ENCODE data around the gene S1PR5. TPM values are rescaled to one million over a fixed set of nuclear protein-coding genes. Genes with fewer than 3 reads are reported as not detected.
A peak's percentile ranks its signal among the peaks of the same experiment; 100 is the strongest.

Gene S1PR5
- total and polyA plus RNA-seq, 9 of the 15 experiments (the other 6 are each of a cell fraction or from before 2014, with no cell fraction given) = 0.03 to 0.54 (median 0.35) TPM; not detected in 4

DNA sequence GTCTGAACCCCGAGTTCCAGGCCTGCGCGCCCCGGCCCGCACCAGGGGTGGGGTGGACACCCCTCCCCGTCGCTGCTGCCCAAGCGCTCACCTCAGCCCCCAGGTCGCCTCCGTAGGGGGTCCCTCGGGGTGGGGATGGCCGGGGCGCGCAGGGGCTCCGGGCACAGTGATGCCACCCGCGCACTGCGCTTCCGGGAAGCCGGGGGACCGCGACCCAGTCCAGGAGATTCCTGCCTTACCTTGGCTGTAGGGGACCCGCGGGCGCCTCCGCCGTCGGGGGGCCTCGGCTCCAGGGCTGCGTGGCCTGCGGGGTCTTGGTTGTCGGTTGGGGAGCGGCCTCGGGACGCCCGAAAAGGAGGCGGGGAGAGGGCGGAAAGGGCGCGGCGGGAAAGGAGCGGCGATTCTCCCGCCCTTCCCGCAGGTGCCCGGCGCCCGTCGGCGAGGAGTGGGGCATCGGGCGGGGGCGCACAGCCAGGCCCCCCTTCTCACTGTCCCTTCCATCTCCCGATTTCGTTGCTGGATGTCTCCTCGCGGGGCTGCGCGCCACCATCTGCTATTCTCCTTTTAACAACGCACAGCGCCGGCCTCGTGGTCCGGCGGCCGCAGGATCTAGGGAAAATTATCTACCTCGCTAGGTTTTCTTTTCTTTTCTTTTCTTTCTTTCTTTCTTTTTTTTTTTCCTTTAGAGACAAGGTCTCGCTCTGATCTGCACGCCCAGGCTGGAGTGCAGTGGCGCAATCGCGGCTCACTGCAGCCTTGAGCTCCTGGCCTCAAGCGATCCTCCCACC, 14.1 kb downstream of the S1PR5 start, which contains the start of gene KEAP1 (continued):
- TF ChIP-seq, protein P1, sequence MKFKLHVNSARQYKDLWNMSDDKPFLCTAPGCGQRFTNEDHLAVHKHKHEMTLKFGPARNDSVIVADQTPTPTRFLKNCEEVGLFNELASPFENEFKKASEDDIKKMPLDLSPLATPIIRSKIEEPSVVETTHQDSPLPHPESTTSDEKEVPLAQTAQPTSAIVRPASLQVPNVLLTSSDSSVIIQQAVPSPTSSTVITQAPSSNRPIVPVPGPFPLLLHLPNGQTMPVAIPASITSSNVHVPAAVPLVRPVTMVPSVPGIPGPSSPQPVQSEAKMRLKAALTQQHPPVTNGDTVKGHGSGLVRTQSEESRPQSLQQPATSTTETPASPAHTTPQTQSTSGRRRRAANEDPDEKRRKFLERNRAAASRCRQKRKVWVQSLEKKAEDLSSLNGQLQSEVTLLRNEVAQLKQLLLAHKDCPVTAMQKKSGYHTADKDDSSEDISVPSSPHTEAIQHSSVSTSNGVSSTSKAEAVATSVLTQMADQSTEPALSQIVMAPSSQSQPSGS (CRISPR knock-in tag; IDR thresholded peaks at IDR 0.05) = no peak
- TF ChIP-seq, protein P2, sequence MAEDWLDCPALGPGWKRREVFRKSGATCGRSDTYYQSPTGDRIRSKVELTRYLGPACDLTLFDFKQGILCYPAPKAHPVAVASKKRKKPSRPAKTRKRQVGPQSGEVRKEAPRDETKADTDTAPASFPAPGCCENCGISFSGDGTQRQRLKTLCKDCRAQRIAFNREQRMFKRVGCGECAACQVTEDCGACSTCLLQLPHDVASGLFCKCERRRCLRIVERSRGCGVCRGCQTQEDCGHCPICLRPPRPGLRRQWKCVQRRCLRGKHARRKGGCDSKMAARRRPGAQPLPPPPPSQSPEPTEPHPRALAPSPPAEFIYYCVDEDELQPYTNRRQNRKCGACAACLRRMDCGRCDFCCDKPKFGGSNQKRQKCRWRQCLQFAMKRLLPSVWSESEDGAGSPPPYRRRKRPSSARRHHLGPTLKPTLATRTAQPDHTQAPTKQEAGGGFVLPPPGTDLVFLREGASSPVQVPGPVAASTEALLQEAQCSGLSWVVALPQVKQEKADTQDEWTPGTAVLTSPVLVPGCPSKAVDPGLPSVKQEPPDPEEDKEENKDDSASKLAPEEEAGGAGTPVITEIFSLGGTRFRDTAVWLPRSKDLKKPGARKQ (CRISPR knock-in tag; IDR thresholded peaks at IDR 0.05) = 0 out of 2 replicates have a peak, but pooled peaks have one; percentile 18
- TF ChIP-seq, protein P3, sequence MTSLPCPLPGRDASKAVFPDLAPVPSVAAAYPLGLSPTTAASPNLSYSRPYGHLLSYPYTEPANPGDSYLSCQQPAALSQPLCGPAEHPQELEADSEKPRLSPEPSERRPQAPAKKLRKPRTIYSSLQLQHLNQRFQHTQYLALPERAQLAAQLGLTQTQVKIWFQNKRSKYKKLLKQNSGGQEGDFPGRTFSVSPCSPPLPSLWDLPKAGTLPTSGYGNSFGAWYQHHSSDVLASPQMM (CRISPR knock-in tag; IDR thresholded peaks at IDR 0.05) = no peak
- TF ChIP-seq ETV5 (CRISPR knock-in tag; IDR thresholded peaks at IDR 0.05; ENCODE audit: low read depth) = peak; percentile 56; the same call in 1 of the 2 replicates
- TF ChIP-seq, protein P4, sequence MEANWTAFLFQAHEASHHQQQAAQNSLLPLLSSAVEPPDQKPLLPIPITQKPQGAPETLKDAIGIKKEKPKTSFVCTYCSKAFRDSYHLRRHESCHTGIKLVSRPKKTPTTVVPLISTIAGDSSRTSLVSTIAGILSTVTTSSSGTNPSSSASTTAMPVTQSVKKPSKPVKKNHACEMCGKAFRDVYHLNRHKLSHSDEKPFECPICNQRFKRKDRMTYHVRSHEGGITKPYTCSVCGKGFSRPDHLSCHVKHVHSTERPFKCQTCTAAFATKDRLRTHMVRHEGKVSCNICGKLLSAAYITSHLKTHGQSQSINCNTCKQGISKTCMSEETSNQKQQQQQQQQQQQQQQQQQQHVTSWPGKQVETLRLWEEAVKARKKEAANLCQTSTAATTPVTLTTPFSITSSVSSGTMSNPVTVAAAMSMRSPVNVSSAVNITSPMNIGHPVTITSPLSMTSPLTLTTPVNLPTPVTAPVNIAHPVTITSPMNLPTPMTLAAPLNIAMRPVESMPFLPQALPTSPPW (CRISPR knock-in tag; IDR thresholded peaks at IDR 0.05) = peak; percentile 79
- TF ChIP-seq ADNP (tag; IDR thresholded peaks at IDR 0.05) = no peak
- TF ChIP-seq, protein P5, sequence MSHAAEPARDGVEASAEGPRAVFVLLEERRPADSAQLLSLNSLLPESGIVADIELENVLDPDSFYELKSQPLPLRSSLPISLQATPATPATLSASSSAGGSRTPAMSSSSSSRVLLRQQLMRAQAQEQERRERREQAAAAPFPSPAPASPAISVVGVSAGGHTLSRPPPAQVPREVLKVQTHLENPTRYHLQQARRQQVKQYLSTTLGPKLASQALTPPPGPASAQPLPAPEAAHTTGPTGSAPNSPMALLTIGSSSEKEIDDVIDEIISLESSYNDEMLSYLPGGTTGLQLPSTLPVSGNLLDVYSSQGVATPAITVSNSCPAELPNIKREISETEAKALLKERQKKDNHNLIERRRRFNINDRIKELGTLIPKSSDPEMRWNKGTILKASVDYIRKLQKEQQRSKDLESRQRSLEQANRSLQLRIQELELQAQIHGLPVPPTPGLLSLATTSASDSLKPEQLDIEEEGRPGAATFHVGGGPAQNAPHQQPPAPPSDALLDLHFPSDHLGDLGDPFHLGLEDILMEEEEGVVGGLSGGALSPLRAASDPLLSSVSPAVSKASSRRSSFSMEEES (CRISPR knock-in tag; IDR thresholded peaks at IDR 0.05) = no peak
- no peak for TF ChIP-seq CHD4 (IDR thresholded peaks at IDR 0.05; ENCODE audit: insufficient read depth, insufficient replicate concordance, low read depth, low read length, poor library complexity, severe bottlenecking)
- no peak; the same call in none of the 2 replicates for TF ChIP-seq ZNF263 (CRISPR knock-in tag; IDR thresholded peaks at IDR 0.05; ENCODE audit: borderline replicate concordance)
- TF ChIP-seq ZNF140 (CRISPR knock-in tag; IDR thresholded peaks at IDR 0.05) = no peak
- no peak for TF ChIP-seq ZNF165 (CRISPR knock-in tag; IDR thresholded peaks at IDR 0.05; ENCODE audit: borderline replicate concordance)
- peak; percentile 80 for TF ChIP-seq NCOA6 (IDR thresholded peaks at IDR 0.05)
- peak; percentile 65 for TF ChIP-seq POLR2G (IDR thresholded peaks at IDR 0.05; ENCODE audit: low read depth, low read length)
- no peak for TF ChIP-seq ZNF77 (CRISPR knock-in tag; IDR thresholded peaks at IDR 0.05)
- no peak for TF ChIP-seq CBFA2T2 (conservative IDR thresholded peaks at IDR 0.05)
- TF ChIP-seq ZNF174 (CRISPR knock-in tag; IDR thresholded peaks at IDR 0.05) = no peak
- no peak for TF ChIP-seq ZFP36 (IDR thresholded peaks at IDR 0.05; ENCODE audit: low read depth, low read length, partially characterized antibody)
- no peak for TF ChIP-seq CBX2 (IDR thresholded peaks at IDR 0.05; ENCODE audit: insufficient read depth, low read length, poor library complexity, severe bottlenecking)
- TF ChIP-seq TFAM (CRISPR knock-in tag; conservative IDR thresholded peaks at IDR 0.05) = no peak
- peak; percentile 22; the same call in 1 of the 2 replicates for TF ChIP-seq ZNF197 (CRISPR knock-in tag; IDR thresholded peaks at IDR 0.05; ENCODE audit: low read depth)

All from K562 (cell line).